IPS-18a (cell line): ENCODE results near the gene C4orf36.

ENCODE experiments used
- H3K27ac ChIP-seq: one replicate; pipeline ENCODE4 v1.5.1; 2013; ENCODE audit warnings: low read length
- H3K27me3 ChIP-seq: one replicate; pipeline ENCODE4 v1.6.1; 2013; ENCODE audit warnings: mild to moderate bottlenecking, low read length; ENCODE audit not compliant: control insufficient read depth, insufficient read depth
- H3K36me3 ChIP-seq: one replicate; pipeline ENCODE4 v1.6.1; 2013; ENCODE audit warnings: low read depth, low read length; ENCODE audit not compliant: control insufficient read depth
- H3K4me1 ChIP-seq: one replicate; pipeline ENCODE4 v1.6.1; 2013; ENCODE audit warnings: low read depth, low read length; ENCODE audit not compliant: control insufficient read depth
- H3K4me3 ChIP-seq: one replicate; pipeline ENCODE4 v1.5.1; 2013; ENCODE audit warnings: low read length
- H3K9ac ChIP-seq: one replicate; pipeline ENCODE4 v1.6.1; 2013; ENCODE audit warnings: mild to moderate bottlenecking, low read length, moderate library complexity
- H3K9me3 ChIP-seq: one replicate; pipeline ENCODE4 v1.6.1; 2013; ENCODE audit warnings: low read depth, low read length; ENCODE audit not compliant: control insufficient read depth

Gene C4orf36

GRCh38 chr4:86927843-86928395, 35.7 kb upstream of the C4orf36 start:
- H3K9ac ChIP-seq = no peak overlapping the region

GRCh38 chr4:86926435-86927086, 34.3 kb upstream of the C4orf36 start:
- Histone ChIP-seq H3K9ac (no peak overlapping the region), H3K27me3 (no peaks in the 10 kb centered on the region), H3K9me3 (no peaks in the 10 kb centered on the region), H3K27ac (no peak overlapping the region), H3K36me3 (no peaks in the 10 kb centered on the region), H3K4me1 (no peaks in the 10 kb centered on the region), H3K4me3 (no peak overlapping the region)

More at GRCh38 chr4:86927843-86928395, 35.7 kb upstream of the C4orf36 start:
- no peaks in the 10 kb centered on the region for H3K4me1 ChIP-seq
- H3K9me3 ChIP-seq = no peaks in the 10 kb centered on the region
- no peak overlapping the region for H3K27ac ChIP-seq
- H3K27me3 ChIP-seq = no peaks in the 10 kb centered on the region
- H3K36me3 ChIP-seq = no peaks in the 10 kb centered on the region
- H3K4me3 ChIP-seq = no peak overlapping the region

- H3K27ac ChIP-seq = no peak overlapping the region
- no peak overlapping the region for H3K9ac ChIP-seq
- H3K27me3 ChIP-seq = no peaks in the 10 kb centered on the region
- H3K4me3 ChIP-seq = no peak overlapping the region
- H3K9me3 ChIP-seq = no peaks in the 10 kb centered on the region
- H3K4me1 ChIP-seq = no peaks in the 10 kb centered on the region
- H3K36me3 ChIP-seq = no peaks in the 10 kb centered on the region
Observed at GRCh38 chr4:86924811-86925210, 32.6 kb upstream of the C4orf36 start.

- Histone ChIP-seq H3K27ac (no peak overlapping the region), H3K4me3 (no peak overlapping the region), H3K36me3 (no peaks in the 10 kb centered on the region), H3K9ac (no peak overlapping the region), H3K4me1 (no peaks in the 10 kb centered on the region), H3K9me3 (no peaks in the 10 kb centered on the region), H3K27me3 (no peaks in the 10 kb centered on the region)
Observed at GRCh38 chr4:86921608-86922252, 29.5 kb upstream of the C4orf36 start.

- no peaks in the 10 kb centered on the region for H3K4me1 ChIP-seq
- H3K27ac ChIP-seq = no peak overlapping the region
- no peaks in the 10 kb centered on the region for H3K36me3 ChIP-seq
- H3K4me3 ChIP-seq = no peak overlapping the region
- H3K9me3 ChIP-seq = no peaks in the 10 kb centered on the region
- H3K9ac ChIP-seq = no peak overlapping the region
- H3K27me3 ChIP-seq = no peaks in the 10 kb centered on the region
Observed at GRCh38 chr4:86919561-86920223, 27.5 kb upstream of the C4orf36 start.

GRCh38 chr4:86918539-86919072, 26.4 kb upstream of the C4orf36 start:
- no peak overlapping the region for H3K9ac ChIP-seq
- no peaks in the 10 kb centered on the region for H3K9me3 ChIP-seq
- no peaks in the 10 kb centered on the region for H3K4me1 ChIP-seq
- H3K27ac ChIP-seq = no peak overlapping the region
- no peaks in the 10 kb centered on the region for H3K27me3 ChIP-seq
- H3K36me3 ChIP-seq = no peaks in the 10 kb centered on the region
- H3K4me3 ChIP-seq = no peak overlapping the region

GRCh38 chr4:86917212-86918039, 25.2 kb upstream of the C4orf36 start:
- Histone ChIP-seq H3K9me3 (no peaks in the 10 kb centered on the region), H3K9ac (no peak overlapping the region), H3K4me3 (no peak overlapping the region), H3K27me3 (no peaks in the 10 kb centered on the region), H3K27ac (no peak overlapping the region), H3K36me3 (no peaks in the 10 kb centered on the region), H3K4me1 (no peaks in the 10 kb centered on the region)

- Histone ChIP-seq H3K36me3 (no peaks in the 10 kb centered on the region), H3K9me3 (no peaks in the 10 kb centered on the region), H3K27me3 (no peaks in the 10 kb centered on the region), H3K27ac (no peak overlapping the region), H3K4me1 (no peaks in the 10 kb centered on the region), H3K9ac (no peak overlapping the region), H3K4me3 (no peak overlapping the region)
Observed at GRCh38 chr4:86916392-86916791, 24.2 kb upstream of the C4orf36 start.

- Histone ChIP-seq H3K9me3 (no peaks in the 10 kb centered on the region), H3K27me3 (no peaks in the 10 kb centered on the region), H3K36me3 (no peaks in the 10 kb centered on the region), H3K4me3 (no peak overlapping the region), H3K9ac (no peak overlapping the region), H3K27ac (no peak overlapping the region), H3K4me1 (no peaks in the 10 kb centered on the region)
Observed at GRCh38 chr4:86910820-86911684, 18.8 kb upstream of the C4orf36 start.

GRCh38 chr4:86910369-86910768, 18.1 kb upstream of the C4orf36 start:
- Histone ChIP-seq H3K36me3 (no peaks in the 10 kb centered on the region), H3K4me1 (no peaks in the 10 kb centered on the region), H3K4me3 (no peak overlapping the region), H3K9me3 (no peaks in the 10 kb centered on the region), H3K9ac (no peak overlapping the region), H3K27me3 (no peaks in the 10 kb centered on the region), H3K27ac (no peak overlapping the region)
